ENCODE measurements around the gene TXNDC5. TPM values are rescaled to one million over a fixed set of nuclear protein-coding genes. Genes with fewer than 3 reads are reported as not detected.

Gene TXNDC5
- total RNA-seq, 2 donors from 2014 or later: 151 to 172 TPM

GRCh38 chr6:7879043-7879442 lies 31.5 kb downstream of the TXNDC5 start:
- ATAC-seq (ENCODE audit: insufficient number of reproducible peaks, low FRiP score, low read depth) (no peak), DNase-seq (ENCODE audit: low spot score) (no peak)
- no peak for TF ChIP-seq CTCF (IDR thresholded peaks at IDR 0.05)
- Histone ChIP-seq H3K27ac (no peak overlapping the region), H3K36me3 (peaks cover 24% of the 10 kb centered on the region), H3K4me3 (no peak overlapping the region), H3K27me3 (replicated peaks; ENCODE audit: insufficient read depth) (no peaks in the 10 kb centered on the region), H3K9me3 (no peaks in the 10 kb centered on the region), H3K4me1 (ENCODE audit: control insufficient read depth in 1 of 2, low read depth in 2 of 2) (no peaks in the 10 kb centered on the region)

GRCh38 chr6:7878401-7878964 lies 32.1 kb downstream of the TXNDC5 start:
- Histone ChIP-seq H3K4me1 (ENCODE audit: control insufficient read depth in 1 of 2, low read depth in 2 of 2) (no peaks in the 10 kb centered on the region), H3K27me3 (replicated peaks; ENCODE audit: insufficient read depth) (no peaks in the 10 kb centered on the region), H3K36me3 (peaks cover 19% of the 10 kb centered on the region), H3K4me3 (no peak overlapping the region), H3K27ac (no peak overlapping the region), H3K9me3 (no peaks in the 10 kb centered on the region)
- no peak for DNase-seq (ENCODE audit: low spot score)
- TF ChIP-seq CTCF (IDR thresholded peaks at IDR 0.05): no peak
- no peak for ATAC-seq (ENCODE audit: insufficient number of reproducible peaks, low FRiP score, low read depth)

- Histone ChIP-seq H3K27ac (no peak overlapping the region), H3K9me3 (no peaks in the 10 kb centered on the region), H3K36me3 (no peaks in the 10 kb centered on the region), H3K27me3 (replicated peaks; ENCODE audit: insufficient read depth) (no peaks in the 10 kb centered on the region), H3K4me1 (ENCODE audit: control insufficient read depth in 1 of 2, low read depth in 2 of 2) (no peaks in the 10 kb centered on the region), H3K4me3 (no peak overlapping the region)
- DNase-seq (ENCODE audit: low spot score): no peak
- no peak for TF ChIP-seq CTCF (IDR thresholded peaks at IDR 0.05)
- no peak for ATAC-seq (ENCODE audit: insufficient number of reproducible peaks, low FRiP score, low read depth)
Observed at GRCh38 chr6:7868926-7869325, 41.7 kb downstream of the TXNDC5 start.

- no peaks in the 10 kb centered on the region for H3K9me3 ChIP-seq
- TF ChIP-seq CTCF (IDR thresholded peaks at IDR 0.05): no peak
- no peak overlapping the region for H3K4me3 ChIP-seq
- H3K27me3 ChIP-seq (replicated peaks; ENCODE audit: insufficient read depth): no peaks in the 10 kb centered on the region
- no peak for DNase-seq (ENCODE audit: low spot score)
- no peaks in the 10 kb centered on the region for H3K4me1 ChIP-seq (ENCODE audit: control insufficient read depth in 1 of 2, low read depth in 2 of 2)
- no peak overlapping the region for H3K27ac ChIP-seq
- no peak for ATAC-seq (ENCODE audit: insufficient number of reproducible peaks, low FRiP score, low read depth)
- H3K36me3 ChIP-seq: no peaks in the 10 kb centered on the region
Observed at GRCh38 chr6:7866526-7866925, 44.1 kb downstream of the TXNDC5 start.

- H3K27me3 ChIP-seq (replicated peaks; ENCODE audit: insufficient read depth): no peaks in the 10 kb centered on the region
- no peak for TF ChIP-seq CTCF (IDR thresholded peaks at IDR 0.05)
- no peaks in the 10 kb centered on the region for H3K36me3 ChIP-seq
- H3K4me3 ChIP-seq: no peak overlapping the region
- no peaks in the 10 kb centered on the region for H3K9me3 ChIP-seq
- ATAC-seq (ENCODE audit: insufficient number of reproducible peaks, low FRiP score, low read depth) (no peak), DNase-seq (ENCODE audit: low spot score) (no peak)
- no peak overlapping the region for H3K27ac ChIP-seq
- H3K4me1 ChIP-seq (ENCODE audit: control insufficient read depth in 1 of 2, low read depth in 2 of 2): no peaks in the 10 kb centered on the region
Observed at GRCh38 chr6:7865781-7866180, 44.8 kb downstream of the TXNDC5 start.
